Measurements from ENCODE around the gene NBDY. TPM values are rescaled to one million over a fixed set of nuclear protein-coding genes. Genes with fewer than 3 reads are reported as not detected.

Gene NBDY
- total RNA-seq, 1 experiment from 2014 or later: 44.7 TPM

DNA sequence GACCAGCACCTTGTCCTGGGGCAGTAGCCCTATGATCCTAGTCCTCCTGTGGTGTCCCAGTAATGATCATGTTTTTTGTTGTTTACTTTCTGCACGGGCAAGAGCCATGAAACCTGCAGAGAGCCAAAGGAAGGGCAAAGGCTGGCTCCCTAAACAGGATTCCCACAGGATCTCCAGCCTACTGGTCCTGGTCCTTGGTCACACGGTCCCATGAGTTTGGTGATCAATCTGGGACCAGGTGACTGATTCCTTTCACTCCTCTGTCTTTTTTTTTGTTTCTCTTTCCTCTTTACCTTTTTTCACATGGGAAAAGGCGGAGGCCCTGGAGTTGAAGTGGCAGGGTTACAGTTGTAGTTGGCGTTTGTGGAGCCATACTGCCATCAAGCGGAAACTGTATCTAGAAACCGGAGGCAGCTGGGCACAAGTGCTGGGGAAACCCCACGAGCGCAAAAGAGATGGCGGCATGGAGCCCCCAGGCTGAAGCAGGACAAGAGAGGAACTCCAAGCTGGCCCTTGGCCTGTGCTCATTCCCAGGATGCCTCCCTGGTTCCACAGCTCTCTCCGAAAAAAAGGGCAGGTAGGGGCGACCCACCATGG is 34.6 kb downstream of the NBDY start:
- H3K4me1 Mint-ChIP-seq: peaks cover 24% of the 10 kb centered on the region
- ChIA-PET CTCF (interaction anchor here (2.4 kb wide), 1 partner anchor 215 kb away, joined by 16 read pairs; no protein-coding TSS in a partner anchor), POLR2A (no interaction called here)
- no peak overlapping the region for H3K27ac Mint-ChIP-seq
- ATAC-seq: no peak
- DNase-seq (ENCODE audit: low spot score): no peak
- TF ChIP-seq, protein P1, sequence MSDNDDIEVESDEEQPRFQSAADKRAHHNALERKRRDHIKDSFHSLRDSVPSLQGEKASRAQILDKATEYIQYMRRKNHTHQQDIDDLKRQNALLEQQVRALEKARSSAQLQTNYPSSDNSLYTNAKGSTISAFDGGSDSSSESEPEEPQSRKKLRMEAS (CRISPR knock-in tag; IDR thresholded peaks at IDR 0.05): no peak
- TF ChIP-seq ZNF232 (CRISPR knock-in tag; IDR thresholded peaks at IDR 0.05) (no peak), ZNF416 (CRISPR knock-in tag; IDR thresholded peaks at IDR 0.05) (no peak), NFE2L1 (CRISPR knock-in tag; IDR thresholded peaks at IDR 0.05) (no peak), RELA (CRISPR knock-in tag; IDR thresholded peaks at IDR 0.05; ENCODE audit: borderline replicate concordance) (no peak), KAT7 (CRISPR knock-in tag; IDR thresholded peaks at IDR 0.05; ENCODE audit: borderline replicate concordance) (no peak), CBFB (CRISPR knock-in tag; IDR thresholded peaks at IDR 0.05; ENCODE audit: low read depth) (no peak), TEAD4 (CRISPR knock-in tag; IDR thresholded peaks at IDR 0.05) (no peak), ATF1 (CRISPR knock-in tag; IDR thresholded peaks at IDR 0.05) (no peak), ELF4 (CRISPR knock-in tag; IDR thresholded peaks at IDR 0.05; ENCODE audit: low read depth) (no peak), SMAD4 (CRISPR knock-in tag; IDR thresholded peaks at IDR 0.05) (no peak), SMAD3 (CRISPR knock-in tag; IDR thresholded peaks at IDR 0.05; ENCODE audit: borderline replicate concordance) (no peak), HMGA2 (CRISPR knock-in tag; IDR thresholded peaks at IDR 0.05) (no peak), SP1 (CRISPR knock-in tag; conservative IDR thresholded peaks at IDR 0.05) (no peak)
- TF ChIP-seq, protein P2, sequence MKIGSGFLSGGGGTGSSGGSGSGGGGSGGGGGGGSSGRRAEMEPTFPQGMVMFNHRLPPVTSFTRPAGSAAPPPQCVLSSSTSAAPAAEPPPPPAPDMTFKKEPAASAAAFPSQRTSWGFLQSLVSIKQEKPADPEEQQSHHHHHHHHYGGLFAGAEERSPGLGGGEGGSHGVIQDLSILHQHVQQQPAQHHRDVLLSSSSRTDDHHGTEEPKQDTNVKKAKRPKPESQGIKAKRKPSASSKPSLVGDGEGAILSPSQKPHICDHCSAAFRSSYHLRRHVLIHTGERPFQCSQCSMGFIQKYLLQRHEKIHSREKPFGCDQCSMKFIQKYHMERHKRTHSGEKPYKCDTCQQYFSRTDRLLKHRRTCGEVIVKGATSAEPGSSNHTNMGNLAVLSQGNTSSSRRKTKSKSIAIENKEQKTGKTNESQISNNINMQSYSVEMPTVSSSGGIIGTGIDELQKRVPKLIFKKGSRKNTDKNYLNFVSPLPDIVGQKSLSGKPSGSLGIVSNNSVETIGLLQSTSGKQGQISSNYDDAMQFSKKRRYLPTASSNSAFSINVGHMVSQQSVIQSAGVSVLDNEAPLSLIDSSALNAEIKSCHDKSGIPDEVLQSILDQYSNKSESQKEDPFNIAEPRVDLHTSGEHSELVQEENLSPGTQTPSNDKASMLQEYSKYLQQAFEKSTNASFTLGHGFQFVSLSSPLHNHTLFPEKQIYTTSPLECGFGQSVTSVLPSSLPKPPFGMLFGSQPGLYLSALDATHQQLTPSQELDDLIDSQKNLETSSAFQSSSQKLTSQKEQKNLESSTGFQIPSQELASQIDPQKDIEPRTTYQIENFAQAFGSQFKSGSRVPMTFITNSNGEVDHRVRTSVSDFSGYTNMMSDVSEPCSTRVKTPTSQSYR (CRISPR knock-in tag; IDR thresholded peaks at IDR 0.05): no peak
- TF ChIP-seq, protein P3, sequence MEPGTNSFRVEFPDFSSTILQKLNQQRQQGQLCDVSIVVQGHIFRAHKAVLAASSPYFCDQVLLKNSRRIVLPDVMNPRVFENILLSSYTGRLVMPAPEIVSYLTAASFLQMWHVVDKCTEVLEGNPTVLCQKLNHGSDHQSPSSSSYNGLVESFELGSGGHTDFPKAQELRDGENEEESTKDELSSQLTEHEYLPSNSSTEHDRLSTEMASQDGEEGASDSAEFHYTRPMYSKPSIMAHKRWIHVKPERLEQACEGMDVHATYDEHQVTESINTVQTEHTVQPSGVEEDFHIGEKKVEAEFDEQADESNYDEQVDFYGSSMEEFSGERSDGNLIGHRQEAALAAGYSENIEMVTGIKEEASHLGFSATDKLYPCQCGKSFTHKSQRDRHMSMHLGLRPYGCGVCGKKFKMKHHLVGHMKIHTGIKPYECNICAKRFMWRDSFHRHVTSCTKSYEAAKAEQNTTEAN (CRISPR knock-in tag; IDR thresholded peaks at IDR 0.05): no peak
- TF ChIP-seq, protein P4, sequence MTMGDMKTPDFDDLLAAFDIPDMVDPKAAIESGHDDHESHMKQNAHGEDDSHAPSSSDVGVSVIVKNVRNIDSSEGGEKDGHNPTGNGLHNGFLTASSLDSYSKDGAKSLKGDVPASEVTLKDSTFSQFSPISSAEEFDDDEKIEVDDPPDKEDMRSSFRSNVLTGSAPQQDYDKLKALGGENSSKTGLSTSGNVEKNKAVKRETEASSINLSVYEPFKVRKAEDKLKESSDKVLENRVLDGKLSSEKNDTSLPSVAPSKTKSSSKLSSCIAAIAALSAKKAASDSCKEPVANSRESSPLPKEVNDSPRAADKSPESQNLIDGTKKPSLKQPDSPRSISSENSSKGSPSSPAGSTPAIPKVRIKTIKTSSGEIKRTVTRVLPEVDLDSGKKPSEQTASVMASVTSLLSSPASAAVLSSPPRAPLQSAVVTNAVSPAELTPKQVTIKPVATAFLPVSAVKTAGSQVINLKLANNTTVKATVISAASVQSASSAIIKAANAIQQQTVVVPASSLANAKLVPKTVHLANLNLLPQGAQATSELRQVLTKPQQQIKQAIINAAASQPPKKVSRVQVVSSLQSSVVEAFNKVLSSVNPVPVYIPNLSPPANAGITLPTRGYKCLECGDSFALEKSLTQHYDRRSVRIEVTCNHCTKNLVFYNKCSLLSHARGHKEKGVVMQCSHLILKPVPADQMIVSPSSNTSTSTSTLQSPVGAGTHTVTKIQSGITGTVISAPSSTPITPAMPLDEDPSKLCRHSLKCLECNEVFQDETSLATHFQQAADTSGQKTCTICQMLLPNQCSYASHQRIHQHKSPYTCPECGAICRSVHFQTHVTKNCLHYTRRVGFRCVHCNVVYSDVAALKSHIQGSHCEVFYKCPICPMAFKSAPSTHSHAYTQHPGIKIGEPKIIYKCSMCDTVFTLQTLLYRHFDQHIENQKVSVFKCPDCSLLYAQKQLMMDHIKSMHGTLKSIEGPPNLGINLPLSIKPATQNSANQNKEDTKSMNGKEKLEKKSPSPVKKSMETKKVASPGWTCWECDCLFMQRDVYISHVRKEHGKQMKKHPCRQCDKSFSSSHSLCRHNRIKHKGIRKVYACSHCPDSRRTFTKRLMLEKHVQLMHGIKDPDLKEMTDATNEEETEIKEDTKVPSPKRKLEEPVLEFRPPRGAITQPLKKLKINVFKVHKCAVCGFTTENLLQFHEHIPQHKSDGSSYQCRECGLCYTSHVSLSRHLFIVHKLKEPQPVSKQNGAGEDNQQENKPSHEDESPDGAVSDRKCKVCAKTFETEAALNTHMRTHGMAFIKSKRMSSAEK (CRISPR knock-in tag; IDR thresholded peaks at IDR 0.05; ENCODE audit: borderline replicate concordance): no peak
- no peaks in the 10 kb centered on the region for H3K9me3 Mint-ChIP-seq
- no peaks in the 10 kb centered on the region for H3K27me3 Mint-ChIP-seq (ENCODE audit: low read depth)
- peaks cover 2% of the 10 kb centered on the region; the same call in 1 of the 2 replicates for H3K36me3 Mint-ChIP-seq
- no peak overlapping the region for H3K4me3 Mint-ChIP-seq
